ENCODE data around the gene PKP1.

Gene PKP1

GRCh38 chr1:201327687-201328240, 44.5 kb downstream of the PKP1 start:
- H3K36me3 ChIP-seq (ENCODE audit: insufficient read depth, low read depth, low read length): no peaks in the 10 kb centered on the region
- no peaks in the 10 kb centered on the region for H3K4me1 ChIP-seq (ENCODE audit: insufficient read depth, low read length)
- H3K27me3 ChIP-seq (ENCODE audit: insufficient read depth, low read length): no peaks in the 10 kb centered on the region
- H3K9me3 ChIP-seq (ENCODE audit: insufficient read depth, low read depth, low read length): no peaks in the 10 kb centered on the region
- H3K27ac ChIP-seq (ENCODE audit: low read length): no peak overlapping the region
- no peak overlapping the region for H3K4me3 ChIP-seq (ENCODE audit: low read length)
- no peak overlapping the region for H3K9ac ChIP-seq (ENCODE audit: low read depth, low read length)

GRCh38 chr1:201328576-201328975, 45.3 kb downstream of the PKP1 start:
- Histone ChIP-seq H3K9ac (ENCODE audit: low read depth, low read length) (no peak overlapping the region), H3K27ac (ENCODE audit: low read length) (no peak overlapping the region), H3K4me3 (ENCODE audit: low read length) (no peak overlapping the region), H3K9me3 (ENCODE audit: insufficient read depth, low read depth, low read length) (no peaks in the 10 kb centered on the region), H3K4me1 (ENCODE audit: insufficient read depth, low read length) (no peaks in the 10 kb centered on the region), H3K36me3 (ENCODE audit: insufficient read depth, low read depth, low read length) (no peaks in the 10 kb centered on the region), H3K27me3 (ENCODE audit: insufficient read depth, low read length) (no peaks in the 10 kb centered on the region)

- Histone ChIP-seq H3K4me3 (ENCODE audit: low read length) (no peak overlapping the region), H3K9me3 (ENCODE audit: insufficient read depth, low read depth, low read length) (no peaks in the 10 kb centered on the region), H3K27me3 (ENCODE audit: insufficient read depth, low read length) (no peaks in the 10 kb centered on the region), H3K4me1 (ENCODE audit: insufficient read depth, low read length) (no peaks in the 10 kb centered on the region), H3K36me3 (ENCODE audit: insufficient read depth, low read depth, low read length) (no peaks in the 10 kb centered on the region), H3K27ac (ENCODE audit: low read length) (no peak overlapping the region), H3K9ac (ENCODE audit: low read depth, low read length) (no peak overlapping the region)
These were observed 46.0 kb downstream of the PKP1 start for GRCh38 chr1:201329286-201329685.

- H3K27me3 ChIP-seq (ENCODE audit: insufficient read depth, low read length): no peaks in the 10 kb centered on the region
- H3K9me3 ChIP-seq (ENCODE audit: insufficient read depth, low read depth, low read length): no peaks in the 10 kb centered on the region
- no peak overlapping the region for H3K27ac ChIP-seq (ENCODE audit: low read length)
- no peaks in the 10 kb centered on the region for H3K4me1 ChIP-seq (ENCODE audit: insufficient read depth, low read length)
- no peak overlapping the region for H3K9ac ChIP-seq (ENCODE audit: low read depth, low read length)
- no peak overlapping the region for H3K4me3 ChIP-seq (ENCODE audit: low read length)
- no peaks in the 10 kb centered on the region for H3K36me3 ChIP-seq (ENCODE audit: insufficient read depth, low read depth, low read length)
These were observed 46.5 kb downstream of the PKP1 start for GRCh38 chr1:201329801-201330200.

- no peak overlapping the region for H3K27ac ChIP-seq (ENCODE audit: low read length)
- no peaks in the 10 kb centered on the region for H3K9me3 ChIP-seq (ENCODE audit: insufficient read depth, low read depth, low read length)
- no peak overlapping the region for H3K4me3 ChIP-seq (ENCODE audit: low read length)
- no peak overlapping the region for H3K9ac ChIP-seq (ENCODE audit: low read depth, low read length)
- H3K27me3 ChIP-seq (ENCODE audit: insufficient read depth, low read length): no peaks in the 10 kb centered on the region
- no peaks in the 10 kb centered on the region for H3K4me1 ChIP-seq (ENCODE audit: insufficient read depth, low read length)
- no peaks in the 10 kb centered on the region for H3K36me3 ChIP-seq (ENCODE audit: insufficient read depth, low read depth, low read length)
These were observed 47.2 kb downstream of the PKP1 start for GRCh38 chr1:201330541-201330940.

GRCh38 chr1:201331166-201331565, 47.9 kb downstream of the PKP1 start:
- Histone ChIP-seq H3K27ac (ENCODE audit: low read length) (no peak overlapping the region), H3K9ac (ENCODE audit: low read depth, low read length) (no peak overlapping the region), H3K4me1 (ENCODE audit: insufficient read depth, low read length) (no peaks in the 10 kb centered on the region), H3K27me3 (ENCODE audit: insufficient read depth, low read length) (no peaks in the 10 kb centered on the region), H3K36me3 (ENCODE audit: insufficient read depth, low read depth, low read length) (no peaks in the 10 kb centered on the region), H3K9me3 (ENCODE audit: insufficient read depth, low read depth, low read length) (no peaks in the 10 kb centered on the region), H3K4me3 (ENCODE audit: low read length) (no peak overlapping the region)

GRCh38 chr1:201332021-201332420, 48.7 kb downstream of the PKP1 start:
- no peaks in the 10 kb centered on the region for H3K27me3 ChIP-seq (ENCODE audit: insufficient read depth, low read length)
- H3K4me1 ChIP-seq (ENCODE audit: insufficient read depth, low read length): no peaks in the 10 kb centered on the region
- no peaks in the 10 kb centered on the region for H3K9me3 ChIP-seq (ENCODE audit: insufficient read depth, low read depth, low read length)
- H3K27ac ChIP-seq (ENCODE audit: low read length): no peak overlapping the region
- no peak overlapping the region for H3K4me3 ChIP-seq (ENCODE audit: low read length)
- H3K36me3 ChIP-seq (ENCODE audit: insufficient read depth, low read depth, low read length): no peaks in the 10 kb centered on the region
- H3K9ac ChIP-seq (ENCODE audit: low read depth, low read length): no peak overlapping the region

GRCh38 chr1:201332616-201333335, 49.5 kb downstream of the PKP1 start:
- no peaks in the 10 kb centered on the region for H3K27me3 ChIP-seq (ENCODE audit: insufficient read depth, low read length)
- H3K4me3 ChIP-seq (ENCODE audit: low read length): no peak overlapping the region
- no peaks in the 10 kb centered on the region for H3K36me3 ChIP-seq (ENCODE audit: insufficient read depth, low read depth, low read length)
- no peaks in the 10 kb centered on the region for H3K4me1 ChIP-seq (ENCODE audit: insufficient read depth, low read length)
- H3K9me3 ChIP-seq (ENCODE audit: insufficient read depth, low read depth, low read length): no peaks in the 10 kb centered on the region
- H3K9ac ChIP-seq (ENCODE audit: low read depth, low read length): no peak overlapping the region
- no peak overlapping the region for H3K27ac ChIP-seq (ENCODE audit: low read length)

GRCh38 chr1:201334325-201335173, 51.2 kb downstream of the PKP1 start:
- Histone ChIP-seq H3K4me3 (ENCODE audit: low read length) (no peak overlapping the region), H3K4me1 (ENCODE audit: insufficient read depth, low read length) (no peaks in the 10 kb centered on the region), H3K27me3 (ENCODE audit: insufficient read depth, low read length) (no peaks in the 10 kb centered on the region), H3K36me3 (ENCODE audit: insufficient read depth, low read depth, low read length) (no peaks in the 10 kb centered on the region), H3K9me3 (ENCODE audit: insufficient read depth, low read depth, low read length) (no peaks in the 10 kb centered on the region), H3K9ac (ENCODE audit: low read depth, low read length) (no peak overlapping the region), H3K27ac (ENCODE audit: low read length) (no peak overlapping the region)

- Histone ChIP-seq H3K36me3 (ENCODE audit: insufficient read depth, low read depth, low read length) (no peaks in the 10 kb centered on the region), H3K27me3 (ENCODE audit: insufficient read depth, low read length) (no peaks in the 10 kb centered on the region), H3K9ac (ENCODE audit: low read depth, low read length) (no peak overlapping the region), H3K27ac (ENCODE audit: low read length) (no peak overlapping the region), H3K4me1 (ENCODE audit: insufficient read depth, low read length) (no peaks in the 10 kb centered on the region), H3K9me3 (ENCODE audit: insufficient read depth, low read depth, low read length) (no peaks in the 10 kb centered on the region), H3K4me3 (ENCODE audit: low read length) (no peak overlapping the region)
These were observed 52.0 kb downstream of the PKP1 start for GRCh38 chr1:201335174-201335870.

- H3K36me3 ChIP-seq (ENCODE audit: insufficient read depth, low read depth, low read length): no peaks in the 10 kb centered on the region
- no peaks in the 10 kb centered on the region for H3K4me1 ChIP-seq (ENCODE audit: insufficient read depth, low read length)
- H3K27ac ChIP-seq (ENCODE audit: low read length): no peak overlapping the region
- no peaks in the 10 kb centered on the region for H3K27me3 ChIP-seq (ENCODE audit: insufficient read depth, low read length)
- no peak overlapping the region for H3K4me3 ChIP-seq (ENCODE audit: low read length)
- H3K9me3 ChIP-seq (ENCODE audit: insufficient read depth, low read depth, low read length): no peaks in the 10 kb centered on the region
- no peak overlapping the region for H3K9ac ChIP-seq (ENCODE audit: low read depth, low read length)
These were observed 52.6 kb downstream of the PKP1 start for GRCh38 chr1:201335901-201336300.
